Left ventricle myocardium inferior (tissue), 1 donor: Measurements from ENCODE around the gene ASXL3. TPM values are rescaled to one million over a fixed set of nuclear protein-coding genes. Genes with fewer than 3 reads are reported as not detected.
A peak's percentile ranks its signal among the peaks of the same experiment; 100 is the strongest.

Experiments used
- DNase-seq: peaks from one replicate; pipeline ENCODE4 v3.0.0-alpha.2; 2020
- H3K27ac ChIP-seq: fragments of 200-600 bp; replicated peaks from 2 replicates; pipeline ENCODE4 v1.8.0; 2021
- H3K27me3 ChIP-seq: fragments of 200-600 bp; 2 replicates; pipeline ENCODE4 v1.8.0; 2021; ENCODE audit warnings: low read depth
- H3K36me3 ChIP-seq: fragments of 200-600 bp; 2 replicates; pipeline ENCODE4 v1.8.0; 2021
- H3K4me1 ChIP-seq: fragments of 200-600 bp; 2 replicates; pipeline ENCODE4 v1.8.0; 2021
- H3K4me3 ChIP-seq: fragments of 200-600 bp; 2 replicates; pipeline ENCODE4 v1.8.0; 2021; ENCODE audit warnings: mild to moderate bottlenecking, moderate library complexity
- H3K9me3 ChIP-seq: fragments of 200-600 bp; replicated peaks from 2 replicates; pipeline ENCODE4 v1.8.0; 2021
- intact Hi-C: fragments of 100-400 bp; cut with micrococcal nuclease; formaldehyde crosslinking; loops from one replicate; pipeline ENCODE4 v1.11.0; 2022
- total RNA-seq: library from RNA; stranded (reverse); fragmentation: NEBNext Ultra II Directional; extraction: Animal tissue kit (Norgen Biotek cat#: 25700); gene quantifications from one replicate; pipeline ENCODE4 v1.2.1, GENCODE V29; 2021
- TF ChIP-seq, protein P1 (sequence below): fragments of 200-600 bp; IDR thresholded peaks from 2 replicates; pipeline ENCODE4 v1.8.0; 2021; ENCODE audit warnings: antibody characterized with exemption, mild to moderate bottlenecking, borderline replicate concordance
- donor health status: DM: no; HTN: yes; CAD: no; lungs with severe emphysema.

The ASXL3 gene
- total RNA-seq, 1 donor from 2014 or later = 6.7 TPM

DNA sequence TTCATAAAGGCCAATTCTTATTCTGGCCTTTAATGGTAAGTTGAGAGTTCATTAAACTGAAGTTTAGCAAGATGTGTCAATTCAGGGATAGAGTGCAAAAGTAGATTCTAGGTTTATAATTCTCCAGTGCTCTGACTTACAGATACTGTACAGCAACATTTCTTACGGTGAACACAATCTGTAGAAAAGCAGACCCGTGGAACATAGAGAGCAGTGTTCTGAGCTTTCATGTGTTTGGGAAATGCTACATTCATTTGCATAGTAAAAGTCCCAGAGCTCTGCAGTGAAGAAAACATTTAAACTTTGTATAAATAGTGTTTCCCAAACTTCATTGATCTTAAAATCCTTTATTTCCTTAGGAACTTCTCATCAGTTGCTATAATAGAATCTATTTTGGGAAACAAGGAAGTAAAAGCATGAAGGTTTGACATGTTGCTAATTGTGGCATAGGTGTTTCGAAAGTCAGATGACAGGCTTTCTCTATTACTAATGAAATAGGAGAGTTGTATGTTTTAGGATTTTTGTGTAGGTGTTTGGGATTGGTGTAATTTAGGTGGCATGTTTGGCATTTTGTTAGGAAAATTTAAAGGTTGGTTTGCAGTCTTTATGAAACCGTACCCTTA is 138.2 kb downstream of the ASXL3 start:
- intact Hi-C loops = no loop called here
- peaks cover 20% of the 10 kb centered on the region for H3K4me1 ChIP-seq

DNA sequence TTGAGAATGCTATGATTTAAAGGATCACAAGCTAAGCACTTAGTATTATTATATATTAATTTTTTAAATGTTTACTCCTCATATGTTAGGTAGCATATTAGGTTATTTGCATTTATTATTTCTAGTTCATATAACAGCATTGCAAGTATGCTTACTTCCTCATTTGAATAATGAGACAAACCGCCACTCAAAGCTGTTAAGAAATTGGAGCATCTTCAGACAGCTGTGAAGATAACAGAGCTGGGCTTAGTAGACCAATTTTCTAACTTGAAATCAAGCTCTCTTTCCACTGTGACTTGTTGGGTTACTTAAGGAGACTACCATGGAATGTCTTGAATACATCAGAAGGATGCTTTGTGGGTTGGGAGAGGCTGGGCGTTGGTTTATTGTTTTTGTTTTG is 139.3 kb downstream of the ASXL3 start:
- intact Hi-C loops = no loop called here
- Histone ChIP-seq H3K4me3 (no peak overlapping the region), H3K9me3 (peaks cover 3% of the 10 kb centered on the region), H3K4me1 (peaks cover 10% of the 10 kb centered on the region), H3K27me3 (no peaks in the 10 kb centered on the region), H3K27ac (no peak overlapping the region), H3K36me3 (no peaks in the 10 kb centered on the region)
- TF ChIP-seq, protein P1, sequence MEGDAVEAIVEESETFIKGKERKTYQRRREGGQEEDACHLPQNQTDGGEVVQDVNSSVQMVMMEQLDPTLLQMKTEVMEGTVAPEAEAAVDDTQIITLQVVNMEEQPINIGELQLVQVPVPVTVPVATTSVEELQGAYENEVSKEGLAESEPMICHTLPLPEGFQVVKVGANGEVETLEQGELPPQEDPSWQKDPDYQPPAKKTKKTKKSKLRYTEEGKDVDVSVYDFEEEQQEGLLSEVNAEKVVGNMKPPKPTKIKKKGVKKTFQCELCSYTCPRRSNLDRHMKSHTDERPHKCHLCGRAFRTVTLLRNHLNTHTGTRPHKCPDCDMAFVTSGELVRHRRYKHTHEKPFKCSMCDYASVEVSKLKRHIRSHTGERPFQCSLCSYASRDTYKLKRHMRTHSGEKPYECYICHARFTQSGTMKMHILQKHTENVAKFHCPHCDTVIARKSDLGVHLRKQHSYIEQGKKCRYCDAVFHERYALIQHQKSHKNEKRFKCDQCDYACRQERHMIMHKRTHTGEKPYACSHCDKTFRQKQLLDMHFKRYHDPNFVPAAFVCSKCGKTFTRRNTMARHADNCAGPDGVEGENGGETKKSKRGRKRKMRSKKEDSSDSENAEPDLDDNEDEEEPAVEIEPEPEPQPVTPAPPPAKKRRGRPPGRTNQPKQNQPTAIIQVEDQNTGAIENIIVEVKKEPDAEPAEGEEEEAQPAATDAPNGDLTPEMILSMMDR = no peak
- no peak for DNase-seq

More for the DNA sequence above, 138.2 kb downstream of the ASXL3 start:
- H3K36me3 ChIP-seq = no peaks in the 10 kb centered on the region
- DNase-seq = no peak
- no peaks in the 10 kb centered on the region for H3K9me3 ChIP-seq
- TF ChIP-seq, protein P1 = no peak
- H3K4me3 ChIP-seq = no peak overlapping the region
- H3K27me3 ChIP-seq = no peaks in the 10 kb centered on the region
- H3K27ac ChIP-seq = peak overlapping the region; percentile 34

DNA sequence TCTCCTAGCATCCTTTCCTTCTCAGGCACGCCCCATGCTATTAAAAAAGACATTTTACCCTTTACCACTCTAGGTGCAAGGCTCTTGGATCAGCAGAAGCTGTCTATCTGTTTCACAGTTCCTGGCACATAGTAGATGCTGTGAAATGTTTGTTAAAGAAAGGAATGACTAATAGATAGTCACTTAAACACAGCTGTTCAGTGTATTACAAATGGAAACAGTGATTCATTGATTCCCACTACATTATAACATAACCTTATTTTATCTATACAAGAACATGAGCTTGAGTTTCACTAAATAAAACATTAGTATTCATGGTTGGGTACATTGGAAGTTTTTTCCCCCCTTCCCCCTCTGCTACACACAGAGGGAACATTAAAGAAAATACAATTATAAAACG is 142.1 kb downstream of the ASXL3 start:
- Histone ChIP-seq H3K4me1 (peaks cover 10% of the 10 kb centered on the region), H3K27ac (no peak overlapping the region), H3K27me3 (no peaks in the 10 kb centered on the region), H3K4me3 (no peak overlapping the region), H3K36me3 (no peaks in the 10 kb centered on the region), H3K9me3 (peaks cover 10% of the 10 kb centered on the region)
- TF ChIP-seq, protein P1 = no peak
- intact Hi-C loops = no loop called here
- no peak for DNase-seq

DNA sequence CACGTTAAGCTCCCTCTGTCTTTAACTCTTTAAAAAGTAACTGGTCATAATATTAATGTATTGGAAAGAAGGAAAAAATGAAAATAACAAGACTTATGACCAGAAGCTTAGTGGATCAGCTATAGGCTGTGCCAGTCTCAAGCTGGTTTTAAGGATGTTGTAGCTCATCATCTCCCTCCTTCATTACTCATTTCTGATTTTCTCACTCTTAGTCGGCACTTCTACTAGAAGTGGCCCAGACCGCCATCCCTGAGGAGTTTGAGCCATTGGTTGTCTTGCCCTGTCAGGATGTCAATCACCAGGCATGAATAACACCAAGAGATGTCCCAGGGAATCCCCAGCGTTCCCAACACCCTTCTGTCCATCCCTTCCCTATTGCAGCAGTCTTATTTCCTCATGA is 151.5 kb downstream of the ASXL3 start:
- DNase-seq = no peak
- TF ChIP-seq, protein P1 = no peak
- Histone ChIP-seq H3K4me1 (no peaks in the 10 kb centered on the region), H3K27me3 (no peaks in the 10 kb centered on the region), H3K27ac (no peak overlapping the region), H3K9me3 (no peaks in the 10 kb centered on the region), H3K4me3 (no peak overlapping the region), H3K36me3 (no peaks in the 10 kb centered on the region)
- intact Hi-C loops = no loop called here

DNA sequence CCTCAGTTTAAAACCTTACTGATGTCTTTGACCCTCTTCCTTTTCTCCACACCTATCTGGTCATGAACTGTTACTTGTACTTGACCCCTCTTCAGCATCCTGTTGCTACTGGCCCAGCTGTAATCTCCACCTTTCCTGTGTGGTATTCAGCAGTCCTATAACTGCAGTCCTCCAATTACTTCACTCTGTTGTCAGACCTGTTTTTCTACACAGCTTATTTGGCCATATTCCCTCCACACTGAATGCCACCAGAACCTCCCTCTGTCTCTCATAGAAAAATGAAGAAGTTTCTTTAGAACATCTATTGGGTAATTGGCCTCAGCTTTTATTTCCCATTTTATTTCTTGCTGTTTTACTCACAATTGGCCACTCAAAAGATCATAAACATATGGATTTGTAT is 155.4 kb downstream of the ASXL3 start:
- Histone ChIP-seq H3K4me1 (no peaks in the 10 kb centered on the region), H3K27me3 (no peaks in the 10 kb centered on the region), H3K9me3 (no peaks in the 10 kb centered on the region), H3K36me3 (no peaks in the 10 kb centered on the region), H3K4me3 (no peak overlapping the region), H3K27ac (no peak overlapping the region)
- intact Hi-C loops = no loop called here
- DNase-seq = no peak
- TF ChIP-seq, protein P1 = no peak
